Endodermal cell (in vitro differentiated cells): Measurements from ENCODE around the gene MKRN2. TPM values are rescaled to one million over a fixed set of nuclear protein-coding genes. Genes with fewer than 3 reads are reported as not detected.

Experiments
- DNase-seq: peaks from one replicate; pipeline ENCODE4 v3.0.0-alpha.2; 2017
- H3K27ac ChIP-seq: 2 replicates; pipeline ENCODE4 v1.5.1; 2013; ENCODE audit warnings: mild to moderate bottlenecking, low read depth, low read length, moderate library complexity
- H3K27me3 ChIP-seq: 2 replicates; pipeline ENCODE4 v1.6.1; 2013; ENCODE audit warnings: mild to moderate bottlenecking, low read length, moderate library complexity; ENCODE audit not compliant: insufficient read depth, control insufficient read depth, poor library complexity, severe bottlenecking
- H3K36me3 ChIP-seq: 2 replicates; pipeline ENCODE4 v1.7.0; 2013; ENCODE audit warnings: mild to moderate bottlenecking, low read length, moderate library complexity; ENCODE audit not compliant: control insufficient read depth, insufficient read depth
- H3K4me1 ChIP-seq: one replicate; pipeline ENCODE4 v1.7.0; 2013; ENCODE audit warnings: low read length; ENCODE audit not compliant: control insufficient read depth, insufficient read depth
- H3K4me3 ChIP-seq: 2 replicates; pipeline ENCODE4 v1.5.1; 2013; ENCODE audit warnings: mild to moderate bottlenecking, low read length, moderate library complexity
- H3K9ac ChIP-seq: 2 replicates; pipeline ENCODE4 v1.6.1; 2013; ENCODE audit warnings: mild to moderate bottlenecking, low read length, moderate library complexity; ENCODE audit not compliant: poor library complexity, severe bottlenecking; ENCODE audit errors: extremely low read depth
- H3K9me3 ChIP-seq: 2 replicates; pipeline ENCODE4 v1.6.1; 2013; ENCODE audit warnings: mild to moderate bottlenecking, low read length, moderate library complexity; ENCODE audit not compliant: control insufficient read depth
- H3K27ac Mint-ChIP-seq: 2 replicates; pipeline ENCODE4 v1.8.0; 2020; ENCODE audit warnings: mixed read lengths
- H3K27me3 Mint-ChIP-seq: 2 replicates; pipeline ENCODE4 v1.8.0; 2021; ENCODE audit warnings: mild to moderate bottlenecking, mixed read lengths; ENCODE audit not compliant: insufficient read depth
- H3K36me3 Mint-ChIP-seq: 2 replicates; pipeline ENCODE4 v1.8.0; 2020; ENCODE audit warnings: low read depth, mixed read lengths
- H3K4me1 Mint-ChIP-seq: 2 replicates; pipeline ENCODE4 v1.8.0; 2020; ENCODE audit warnings: mixed read lengths
- H3K4me3 Mint-ChIP-seq: 2 replicates; pipeline ENCODE4 v1.8.0; 2020; ENCODE audit warnings: mild to moderate bottlenecking, moderate library complexity, mixed read lengths
- H3K9me3 Mint-ChIP-seq: 2 replicates; pipeline ENCODE4 v1.8.0; 2020; ENCODE audit warnings: mild to moderate bottlenecking, mixed read lengths
- CTCF ChIP-seq: fragments of 200-600 bp; sonication (generic); conservative IDR thresholded peaks from 2 replicates; pipeline ENCODE4 v1.5.0; 2021; ENCODE audit warnings: antibody characterized with exemption, mild to moderate bottlenecking
- WGBS, 2 experiments: methylation state at CpG; one replicate each; pipeline versions ENCODE4 v1.1.5 to v1.1.7; 2013; ENCODE audit warnings: missing lambda C conversion rate in 2 of 2, mixed read lengths in 1 of 2; ENCODE audit not compliant: insufficient coverage in 1 of 2, insufficient read length in 1 of 2; 5-methylcytosine and 5-hydroxymethylcytosine counted together
- total RNA-seq, 2 donors: library from RNA; stranded (reverse); fragmentation: NEBNext Ultra II Directional in 1 of 2; extraction: Animal tissue kit (Norgen Biotek cat#: 25700) in 1 of 2; gene quantifications; 2 replicates in 1 of 2; 3 replicates in 1 of 2; pipeline ENCODE4 v1.2.1, GENCODE V29; 2021

MKRN2 gene
- total RNA-seq, 2 donors from 2014 or later, result 18.8 to 23.3 TPM

GRCh38 chr3:12591997-12592715, 35.3 kb downstream of the MKRN2 start:
- H3K9me3 Mint-ChIP-seq, result no peaks in the 10 kb centered on the region
- Histone ChIP-seq H3K4me1 (no peaks in the 10 kb centered on the region), H3K4me3 (no peak overlapping the region), H3K27ac (no peak overlapping the region), H3K27me3 (no peaks in the 10 kb centered on the region), H3K9me3 (no peaks in the 10 kb centered on the region), H3K9ac (no peak overlapping the region), H3K36me3 (peaks cover 92% of the 10 kb centered on the region)
- no peak for TF ChIP-seq CTCF
- H3K4me3 Mint-ChIP-seq, result no peak overlapping the region
- 94 to 95% methylated on average over 3 to 4 of the region's 4 CpGs for WGBS, 2 experiments
- no peaks in the 10 kb centered on the region for H3K4me1 Mint-ChIP-seq
- peaks cover 75% of the 10 kb centered on the region for H3K36me3 Mint-ChIP-seq
- no peaks in the 10 kb centered on the region for H3K27me3 Mint-ChIP-seq
- H3K27ac Mint-ChIP-seq, result peak overlapping the region; percentile 42
- DNase-seq, result no peak

- Mint-ChIP-seq H3K36me3 (peaks cover 80% of the 10 kb centered on the region), H3K4me1 (no peaks in the 10 kb centered on the region), H3K27ac (peak overlapping the region; percentile 72), H3K9me3 (no peaks in the 10 kb centered on the region), H3K27me3 (no peaks in the 10 kb centered on the region), H3K4me3 (no peak overlapping the region)
- no peak for TF ChIP-seq CTCF
- Histone ChIP-seq H3K4me3 (no peak overlapping the region), H3K4me1 (no peaks in the 10 kb centered on the region), H3K27me3 (no peaks in the 10 kb centered on the region), H3K9me3 (no peaks in the 10 kb centered on the region), H3K36me3 (peaks cover 93% of the 10 kb centered on the region), H3K9ac (no peak overlapping the region), H3K27ac (no peak overlapping the region)
- WGBS, 2 experiments, result 94 to 95% methylated on average over 3 of the region's 3 CpGs
- DNase-seq, result no peak
Observed at GRCh38 chr3:12593473-12593872, 36.6 kb downstream of the MKRN2 start.

GRCh38 chr3:12598890-12599289, 42.0 kb downstream of the MKRN2 start:
- H3K27me3 Mint-ChIP-seq, result no peaks in the 10 kb centered on the region

More at GRCh38 chr3:12598890-12599289, 42.0 kb downstream of the MKRN2 start:
- no peaks in the 10 kb centered on the region for H3K4me1 ChIP-seq
- DNase-seq, result no peak
- H3K27ac ChIP-seq, result no peak overlapping the region
- H3K9ac ChIP-seq, result no peak overlapping the region
- no peaks in the 10 kb centered on the region for H3K9me3 Mint-ChIP-seq
- H3K4me1 Mint-ChIP-seq, result no peaks in the 10 kb centered on the region
- no peaks in the 10 kb centered on the region for H3K27me3 ChIP-seq
- no peaks in the 10 kb centered on the region for H3K9me3 ChIP-seq
- H3K4me3 Mint-ChIP-seq, result no peak overlapping the region
- peaks cover 93% of the 10 kb centered on the region for H3K36me3 ChIP-seq
- TF ChIP-seq CTCF, result no peak
- no peak overlapping the region for H3K4me3 ChIP-seq
- peaks cover 69% of the 10 kb centered on the region for H3K36me3 Mint-ChIP-seq
- H3K27ac Mint-ChIP-seq, result no peak overlapping the region
